ENCODE measurements around the gene MPZL1.
"Not testable (repeated sequence)": the region's sequence is repeated elsewhere in the genome, so short reads cannot be mapped to it uniquely, and the experiment has no call there.

Gene MPZL1

DNA sequence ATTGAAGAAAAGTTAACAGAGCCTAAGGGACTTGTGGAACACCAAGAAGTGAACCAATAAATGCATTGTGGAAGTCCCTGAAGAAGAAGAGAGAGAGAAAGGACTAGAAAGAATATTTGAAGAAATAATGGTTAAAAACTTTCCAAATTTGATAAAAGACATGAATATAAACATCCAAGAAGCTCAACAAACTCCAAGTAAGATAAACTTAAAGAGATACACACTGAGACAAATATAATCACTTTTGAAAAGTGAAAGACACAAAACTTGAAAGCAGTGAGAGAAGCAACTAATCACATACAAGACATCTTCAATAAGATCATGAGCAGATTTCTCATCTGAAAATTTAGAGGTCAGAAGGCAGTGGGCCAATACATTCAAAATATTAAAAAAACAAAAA lies 91.2 kb downstream of the MPZL1 start:
- DNase-seq (ENCODE audit: low spot score), result no peak

DNA sequence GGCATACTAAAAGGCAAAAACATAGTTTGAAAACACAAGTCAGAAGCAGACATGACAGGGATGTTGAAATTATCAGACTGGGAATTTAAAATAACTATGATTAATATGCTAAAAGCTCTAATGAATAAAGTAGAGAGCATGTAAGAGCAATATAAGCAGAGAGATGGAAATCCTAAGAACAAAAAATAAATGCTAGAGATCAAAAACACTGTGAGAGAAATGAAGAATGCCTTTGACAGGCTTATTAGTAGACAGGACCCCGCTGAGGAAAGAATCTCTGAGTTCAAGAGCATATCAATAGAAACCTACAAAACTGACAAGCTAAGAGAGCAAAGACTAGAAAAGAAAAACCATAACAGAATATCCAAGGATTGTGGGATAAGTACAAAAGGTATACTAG lies 93.9 kb downstream of the MPZL1 start:
- DNase-seq (ENCODE audit: low spot score), result no peak

DNA sequence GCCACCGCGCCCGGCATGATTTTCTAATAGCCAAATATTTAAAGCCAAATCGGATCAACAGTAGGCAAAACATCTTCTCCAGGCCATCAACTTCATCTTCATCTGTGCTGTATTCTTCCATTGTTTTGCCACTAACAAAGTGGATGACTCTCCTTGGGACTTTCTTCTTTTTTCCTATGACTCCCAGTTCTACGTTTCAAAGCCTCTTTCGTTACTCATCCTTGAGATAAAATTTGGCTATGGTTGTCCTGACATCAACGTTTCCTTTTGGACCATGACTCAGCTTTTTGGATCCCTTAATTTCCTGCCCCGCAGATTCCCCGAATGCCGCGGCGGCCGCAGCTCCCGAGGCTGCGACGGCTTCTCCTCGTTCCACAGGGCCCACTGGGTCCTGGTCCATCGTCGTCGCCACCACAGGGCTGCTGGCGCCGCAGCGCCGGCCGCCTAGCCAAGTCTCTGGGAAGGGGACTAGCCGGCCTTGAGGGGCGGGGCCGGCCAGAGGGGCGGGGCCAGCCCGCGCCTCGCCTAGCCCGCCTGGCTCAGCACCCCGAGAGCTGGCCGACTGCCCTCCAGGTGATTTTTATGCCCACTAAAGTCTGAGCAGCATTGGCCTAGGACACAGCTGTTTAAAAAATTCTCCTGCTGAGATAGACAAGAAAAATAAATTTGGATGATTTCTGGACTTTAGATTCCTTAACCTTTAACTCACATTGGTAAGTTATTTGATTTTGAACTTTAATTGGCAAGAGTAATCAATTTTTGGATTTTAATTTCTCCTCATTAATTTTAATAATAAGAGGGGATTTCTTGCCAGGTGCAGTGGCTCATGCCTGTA lies 98.3 kb downstream of the MPZL1 start:
- peak; percentile 92 for DNase-seq (ENCODE audit: low spot score)

DNA sequence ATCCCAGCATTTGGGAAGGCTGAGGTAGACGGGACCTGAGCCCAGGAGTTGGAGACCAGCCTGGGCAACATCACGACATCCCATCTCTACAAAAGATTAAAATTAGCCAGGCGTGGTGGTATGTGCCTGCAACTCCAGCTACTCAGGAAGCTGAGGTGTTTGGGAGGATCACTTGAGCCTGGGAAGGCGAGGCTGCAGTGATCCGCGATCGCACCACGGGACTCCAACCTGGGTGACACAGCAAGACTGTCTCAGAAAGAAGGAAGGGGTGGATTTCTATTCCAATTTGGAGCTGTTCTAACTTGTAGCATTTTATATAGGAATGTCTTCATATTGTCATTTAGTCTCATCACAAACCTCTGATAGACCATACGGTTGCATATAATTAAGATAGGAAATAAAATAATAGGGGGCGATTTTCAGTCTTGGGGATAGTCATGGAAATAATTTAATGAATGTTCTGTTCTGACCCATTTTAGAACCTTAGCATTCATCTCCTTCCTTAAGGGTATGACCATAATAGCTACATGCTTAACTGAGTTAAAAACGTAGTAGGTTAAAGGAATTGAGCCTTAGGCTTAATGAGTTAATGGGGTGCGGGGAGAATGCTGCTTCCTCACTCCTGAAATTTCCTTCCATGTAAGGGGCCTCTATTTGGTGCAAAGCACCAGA lies 99.0 kb downstream of the MPZL1 start:
- no peak for DNase-seq (ENCODE audit: low spot score)

DNA sequence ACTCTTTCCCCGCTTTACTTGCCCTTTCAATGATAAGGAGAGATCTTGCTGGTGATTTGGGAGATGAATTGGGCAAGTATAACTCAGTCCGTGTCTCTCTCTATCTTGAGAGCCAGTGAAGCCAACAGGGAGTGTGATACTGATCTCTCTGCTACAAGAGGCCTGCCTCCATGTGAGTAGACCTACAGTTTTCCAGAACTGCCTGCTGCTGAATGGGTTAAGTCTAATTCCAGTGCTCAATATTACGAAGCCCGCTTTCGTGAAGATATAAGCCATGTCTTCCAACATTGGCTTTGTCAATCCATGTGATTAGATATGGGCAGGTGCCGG lies 99.5 kb downstream of the MPZL1 start:
- no peak for DNase-seq (ENCODE audit: low spot score)

DNA sequence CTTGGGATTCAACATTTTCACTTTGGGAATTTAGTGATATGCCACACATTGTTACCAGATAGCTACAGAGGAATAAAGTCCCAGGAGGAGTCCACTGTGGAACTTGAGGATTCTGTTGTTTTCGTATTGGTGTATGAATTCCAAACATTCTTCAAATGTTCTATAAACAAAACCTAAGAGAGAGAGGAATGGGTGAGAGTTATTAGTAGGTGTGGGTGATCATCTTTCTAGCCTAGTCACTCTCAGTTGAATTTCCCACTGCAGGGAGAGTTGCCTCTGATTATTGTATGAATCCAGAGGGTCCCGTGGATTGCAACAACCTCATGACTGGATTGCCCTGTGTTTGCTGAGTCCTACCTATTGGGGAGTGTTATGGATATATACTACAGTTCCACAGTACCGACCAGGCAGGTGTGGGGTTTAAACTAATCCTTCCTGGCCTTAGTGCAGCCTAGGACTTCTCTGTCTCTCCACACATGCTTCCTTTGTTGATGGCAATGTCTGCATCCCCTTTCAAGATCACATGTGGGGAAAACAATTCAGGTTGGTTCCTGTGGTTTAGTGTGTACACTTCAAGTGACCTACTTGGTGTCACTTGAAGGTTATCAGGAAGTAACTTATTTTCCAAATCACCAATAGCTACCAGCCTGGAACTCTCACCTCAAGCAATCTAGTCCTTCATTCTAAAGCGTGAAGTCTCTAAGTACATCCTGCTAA lies 100.3 kb downstream of the MPZL1 start:
- DNase-seq (ENCODE audit: low spot score), result peak; percentile 25

DNA sequence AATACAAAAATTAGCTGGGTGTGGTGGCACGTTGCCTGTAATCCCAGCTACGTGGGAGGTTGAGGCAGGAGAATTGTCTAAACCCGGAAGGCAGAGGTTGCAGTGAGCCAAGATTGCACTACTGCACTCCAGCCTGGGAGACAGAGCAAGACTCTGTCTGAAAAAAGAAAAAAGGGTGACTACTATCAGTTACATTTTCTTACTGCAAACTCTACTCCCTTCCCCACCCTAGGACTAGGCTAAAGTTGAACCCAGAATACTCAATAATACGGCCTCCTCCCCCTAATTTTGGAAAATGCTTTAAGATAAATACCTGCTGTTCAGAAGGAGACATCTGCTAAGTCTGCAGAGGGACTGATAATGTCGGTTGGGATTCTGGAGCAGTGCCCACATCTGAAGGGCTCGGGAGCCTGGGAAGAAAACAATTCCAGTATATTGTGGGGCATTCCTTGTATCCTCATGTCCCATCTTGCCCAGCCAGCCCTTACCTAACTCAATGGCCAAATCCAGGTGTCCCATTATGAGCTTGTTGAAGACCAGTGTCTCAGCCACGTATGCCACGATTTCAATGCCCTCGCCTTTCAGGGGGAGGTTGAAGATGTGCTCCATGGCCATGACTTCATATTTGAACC lies 102.5 kb downstream of the MPZL1 start:
- no peak for DNase-seq (ENCODE audit: low spot score)

DNA sequence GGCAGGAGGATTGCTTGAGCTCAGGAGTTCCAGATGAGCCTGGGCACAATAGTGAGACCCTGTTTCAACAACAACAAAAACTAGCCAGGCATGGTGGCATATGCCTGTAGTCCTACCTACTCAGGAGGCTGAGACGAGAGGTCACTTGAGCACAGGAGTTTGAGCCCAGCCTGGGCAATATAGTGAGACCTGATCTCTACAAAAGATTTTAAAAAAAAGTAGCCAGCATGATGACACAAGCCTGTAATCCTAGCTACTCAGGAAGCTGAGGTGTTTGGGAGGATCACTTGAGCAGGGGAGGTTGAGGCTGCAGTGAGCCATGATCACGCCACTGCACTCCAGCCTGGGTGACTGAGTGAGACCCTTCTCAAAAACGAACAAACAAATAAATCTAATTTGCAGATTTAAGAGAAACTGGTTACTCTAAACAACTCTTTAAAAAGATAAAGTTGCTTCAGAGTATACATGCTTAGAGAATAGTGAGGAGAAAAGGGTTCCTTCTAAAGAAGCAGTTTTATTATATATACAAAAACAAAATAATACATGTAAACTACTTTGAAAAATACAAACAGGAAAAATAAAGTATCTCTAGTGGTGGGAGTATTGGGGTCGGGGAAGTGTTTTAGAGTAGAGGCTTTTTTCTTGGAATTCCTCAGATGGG lies 103.8 kb downstream of the MPZL1 start:
- no peak for DNase-seq (ENCODE audit: low spot score)

DNA sequence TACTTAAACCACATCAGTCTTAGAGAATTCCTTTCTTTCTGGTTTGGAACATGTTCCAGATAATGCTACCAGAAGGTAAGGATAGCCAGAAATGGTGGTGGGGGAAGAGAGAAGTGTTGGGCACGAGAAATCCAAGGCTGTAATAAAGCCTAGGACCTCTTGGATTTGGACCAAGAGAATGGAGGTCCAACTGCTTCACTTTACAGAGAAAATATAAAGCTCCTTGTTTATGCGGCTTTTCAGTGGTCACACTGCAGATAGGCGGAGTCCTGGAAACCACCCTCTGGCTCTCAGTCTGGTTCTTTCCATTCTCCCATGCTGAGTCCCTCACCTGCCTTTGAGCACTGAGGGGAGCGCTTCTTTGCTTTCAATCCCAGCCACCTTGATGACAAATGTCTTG lies 104.3 kb downstream of the MPZL1 start:
- DNase-seq (ENCODE audit: low spot score), result no peak

DNA sequence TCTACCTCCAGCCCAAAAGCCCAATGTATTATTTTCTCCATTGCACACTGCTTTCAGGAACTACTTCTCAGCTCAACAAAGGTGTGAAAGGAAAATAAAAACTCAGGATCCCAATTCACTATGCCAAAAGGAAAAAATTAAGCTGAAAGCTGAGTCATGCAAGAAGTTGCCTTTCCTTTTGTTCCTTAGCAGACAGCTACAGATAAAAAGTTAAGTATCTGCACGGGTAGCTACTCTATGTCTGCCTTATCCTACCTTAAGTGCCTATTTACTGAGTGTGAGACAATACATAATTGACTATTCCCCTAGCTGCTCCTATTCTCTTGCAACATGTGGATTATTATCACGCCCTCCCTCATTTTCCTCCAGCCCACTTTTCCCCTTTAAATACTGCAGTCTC lies 108.1 kb downstream of the MPZL1 start:
- no peak for DNase-seq (ENCODE audit: low spot score)

DNA sequence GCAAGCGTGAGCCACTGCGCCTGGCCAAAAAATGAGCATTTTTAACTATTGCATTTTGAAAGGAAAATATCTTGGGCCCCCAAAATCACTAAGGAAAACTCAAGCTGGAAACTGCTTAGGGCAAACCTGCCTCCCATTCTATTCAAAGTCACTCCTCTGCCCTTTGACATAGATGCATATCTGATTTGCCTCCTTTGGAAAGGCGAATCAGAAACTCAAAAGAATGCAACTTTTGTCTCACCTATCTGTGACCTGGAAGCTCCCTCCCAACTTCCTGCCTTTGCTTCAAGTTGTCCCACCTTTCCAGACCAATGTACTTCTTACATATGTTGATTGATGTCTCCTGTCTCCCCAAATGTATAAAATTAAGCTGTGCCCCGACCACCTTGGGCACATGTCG lies 108.9 kb downstream of the MPZL1 start:
- DNase-seq (ENCODE audit: low spot score), result not testable (repeated sequence)

DNA sequence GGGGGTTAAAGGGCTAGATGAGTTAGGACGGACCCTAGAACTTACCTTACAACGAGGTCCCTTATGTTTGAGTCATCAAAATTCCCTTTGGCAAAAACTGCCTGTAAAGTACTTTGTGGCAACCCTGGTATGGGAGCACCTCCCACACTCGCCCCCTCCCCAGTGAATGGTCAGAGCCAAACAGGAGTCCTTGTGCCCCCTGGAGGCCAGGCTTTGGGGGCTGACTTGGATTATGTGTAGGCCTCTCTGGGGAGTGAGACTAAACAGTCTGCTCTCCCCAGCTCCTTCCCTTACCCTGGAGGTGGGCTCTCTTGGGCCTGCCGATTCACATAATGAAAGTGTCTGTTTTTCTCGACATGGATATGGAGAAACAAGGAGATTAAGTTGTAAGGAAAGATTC lies 110.9 kb downstream of the MPZL1 start:
- no peak for DNase-seq (ENCODE audit: low spot score)

DNA sequence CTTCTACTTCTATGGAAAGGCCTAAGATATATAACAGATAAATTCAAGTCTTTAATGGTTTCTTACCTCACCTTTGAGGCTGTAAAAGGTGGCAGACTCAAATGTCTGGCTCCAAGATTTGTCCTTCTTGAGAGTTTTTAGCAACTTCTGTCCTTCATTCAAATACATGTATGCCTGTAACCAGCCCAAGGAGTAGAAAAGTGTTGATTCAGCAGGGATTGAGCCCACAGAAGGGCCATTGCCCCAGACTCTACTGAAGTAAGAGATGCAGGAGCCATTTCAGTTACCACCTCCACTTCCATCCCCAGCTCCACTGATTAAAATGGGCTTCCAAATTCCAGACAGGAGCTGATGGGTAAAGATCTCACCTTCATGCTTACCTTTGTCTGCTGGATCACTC lies 112.1 kb downstream of the MPZL1 start:
- no peak for DNase-seq (ENCODE audit: low spot score)

DNA sequence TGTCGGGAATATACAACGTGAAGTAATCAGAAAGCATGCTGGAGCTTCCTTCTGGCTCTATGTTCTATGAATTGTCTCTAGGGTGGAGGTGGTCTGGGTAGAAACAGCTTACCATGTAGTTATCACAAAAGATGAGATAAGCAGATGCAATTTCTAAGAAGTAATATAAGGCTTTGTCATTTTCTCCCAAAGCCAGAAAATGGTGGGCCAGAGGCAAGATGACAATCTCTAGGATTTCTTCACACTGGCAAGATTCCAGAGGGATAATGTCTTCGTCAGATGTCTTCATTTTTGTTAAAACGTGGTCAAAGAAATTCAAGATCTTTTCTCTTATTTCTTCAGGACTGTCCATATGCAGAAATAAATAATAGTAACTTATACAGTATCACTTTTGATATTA lies 114.4 kb downstream of the MPZL1 start:
- DNase-seq (ENCODE audit: low spot score), result no peak

DNA sequence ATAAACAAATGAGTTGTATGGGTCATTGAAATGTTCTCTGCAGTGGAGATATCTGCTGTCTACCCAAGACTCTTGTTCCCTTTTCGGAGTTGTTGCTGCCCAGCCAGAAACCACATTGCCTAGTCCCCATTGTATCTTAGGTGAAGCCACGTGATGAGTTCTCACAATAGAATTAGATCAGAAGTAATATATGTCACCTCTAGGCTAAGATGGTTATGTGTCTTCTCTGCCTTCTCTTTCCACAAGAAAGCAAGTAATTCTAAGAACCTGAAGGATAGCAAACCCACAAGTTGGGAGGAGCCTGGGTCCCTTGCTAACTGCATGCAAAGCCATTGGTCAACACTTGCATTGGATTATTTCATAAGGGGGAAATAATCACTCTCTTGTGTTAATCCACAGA lies 115.5 kb downstream of the MPZL1 start:
- DNase-seq (ENCODE audit: low spot score), result no peak

DNA sequence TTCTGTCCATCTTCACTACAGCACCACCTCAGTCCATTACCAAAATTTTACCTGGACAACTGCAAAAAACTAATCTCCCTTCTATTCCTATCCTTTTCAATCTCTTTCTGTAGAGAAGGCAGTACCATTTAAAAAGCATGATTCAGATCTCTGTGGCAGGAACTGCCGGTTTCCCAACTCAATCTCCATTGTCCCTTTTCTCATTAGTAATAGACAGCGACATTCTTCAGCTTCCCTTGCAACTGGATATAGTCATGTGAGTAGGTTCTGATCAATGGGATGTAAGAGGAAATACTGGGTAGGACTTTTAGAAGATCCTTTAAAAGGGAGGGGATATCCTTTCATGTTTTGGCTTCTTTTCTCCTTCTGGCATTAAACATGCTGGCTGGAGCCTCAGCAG lies 117.2 kb downstream of the MPZL1 start:
- no peak for DNase-seq (ENCODE audit: low spot score)
